Measurements from ENCODE around the gene GGTLC1. TPM values are rescaled to one million over a fixed set of nuclear protein-coding genes. Genes with fewer than 3 reads are reported as not detected.

Gene GGTLC1
- total and polyA plus RNA-seq, 4 donors = 4.2 to 98.4 (median 17.5) TPM

GRCh38 chr20:24006626-24007025, 18.0 kb upstream of the GGTLC1 start:
- no peaks in the 10 kb centered on the region for H3K9me3 ChIP-seq (ENCODE audit: control insufficient read depth in 4 of 4, insufficient read depth in 3 of 4, low read length in 3 of 4)
- no peak for TF ChIP-seq CTCF (IDR thresholded peaks at IDR 0.05; ENCODE audit: control extremely low read depth, extremely low read depth)
- ATAC-seq (ENCODE audit: insufficient read depth, low FRiP score) = no peak
- H3K27ac ChIP-seq (ENCODE audit: low read depth in 1 of 2, low read length in 1 of 2) = no peak overlapping the region
- no peak overlapping the region for H3K9ac ChIP-seq (ENCODE audit: insufficient read depth in 1 of 2, low read length in 2 of 2)
- H3K4me1 ChIP-seq (ENCODE audit: control insufficient read depth in 5 of 5, insufficient read depth in 5 of 5, low read length in 5 of 5) = no peaks in the 10 kb centered on the region
- peaks cover 0 to 5% (median 3%) of the 10 kb centered on the region in 3 donors for H3K27me3 ChIP-seq (ENCODE audit: control insufficient read depth in 3 of 3, insufficient read depth in 3 of 3, low read length in 2 of 3)
- no peak for DNase-seq
- 89 to 92% methylated on average over 7 of the region's 7 CpGs for WGBS, 2 donors
- H3K4me3 ChIP-seq = no peak overlapping the region
- no peaks in the 10 kb centered on the region for H3K36me3 ChIP-seq (ENCODE audit: control insufficient read depth in 4 of 4, insufficient read depth in 4 of 4, low read length in 4 of 4)

GRCh38 chr20:24004471-24004870, 15.9 kb upstream of the GGTLC1 start:
- 65 to 78% methylated on average over 9 of the region's 9 CpGs for WGBS, 2 donors
- no peak for ATAC-seq (ENCODE audit: insufficient read depth, low FRiP score)
- Histone ChIP-seq H3K9me3 (ENCODE audit: control insufficient read depth in 4 of 4, insufficient read depth in 3 of 4, low read length in 3 of 4) (no peaks in the 10 kb centered on the region), H3K4me3 (no peak overlapping the region), H3K27me3 (ENCODE audit: control insufficient read depth in 3 of 3, insufficient read depth in 3 of 3, low read length in 2 of 3) (peaks cover 0 to 5% (median 3%) of the 10 kb centered on the region in 3 donors), H3K27ac (ENCODE audit: low read depth in 1 of 2, low read length in 1 of 2) (no peak overlapping the region), H3K4me1 (ENCODE audit: control insufficient read depth in 5 of 5, insufficient read depth in 5 of 5, low read length in 5 of 5) (no peaks in the 10 kb centered on the region), H3K9ac (ENCODE audit: insufficient read depth in 1 of 2, low read length in 2 of 2) (no peak overlapping the region), H3K36me3 (ENCODE audit: control insufficient read depth in 4 of 4, insufficient read depth in 4 of 4, low read length in 4 of 4) (no peaks in the 10 kb centered on the region)
- DNase-seq = no peak
- no peak for TF ChIP-seq CTCF (IDR thresholded peaks at IDR 0.05; ENCODE audit: control extremely low read depth, extremely low read depth)

- Histone ChIP-seq H3K9ac (ENCODE audit: insufficient read depth in 1 of 2, low read length in 2 of 2) (no peak overlapping the region), H3K36me3 (ENCODE audit: control insufficient read depth in 4 of 4, insufficient read depth in 4 of 4, low read length in 4 of 4) (no peaks in the 10 kb centered on the region), H3K4me3 (no peak overlapping the region), H3K9me3 (ENCODE audit: control insufficient read depth in 4 of 4, insufficient read depth in 3 of 4, low read length in 3 of 4) (no peaks in the 10 kb centered on the region), H3K4me1 (ENCODE audit: control insufficient read depth in 5 of 5, insufficient read depth in 5 of 5, low read length in 5 of 5) (no peaks in the 10 kb centered on the region), H3K27me3 (ENCODE audit: control insufficient read depth in 3 of 3, insufficient read depth in 3 of 3, low read length in 2 of 3) (peaks cover 0 to 5% (median 3%) of the 10 kb centered on the region in 3 donors), H3K27ac (ENCODE audit: low read depth in 1 of 2, low read length in 1 of 2) (no peak overlapping the region)
- ATAC-seq (ENCODE audit: insufficient read depth, low FRiP score) (no peak), DNase-seq (no peak)
- 96 to 98% methylated on average over 13 of the region's 13 CpGs for WGBS, 2 donors
- TF ChIP-seq CTCF (IDR thresholded peaks at IDR 0.05; ENCODE audit: control extremely low read depth, extremely low read depth) = no peak
Measured at GRCh38 chr20:24002896-24003295, 14.3 kb upstream of the GGTLC1 start.

- Histone ChIP-seq H3K27ac (ENCODE audit: low read depth in 1 of 2, low read length in 1 of 2) (no peak overlapping the region), H3K4me3 (no peak overlapping the region), H3K36me3 (ENCODE audit: control insufficient read depth in 4 of 4, insufficient read depth in 4 of 4, low read length in 4 of 4) (no peaks in the 10 kb centered on the region), H3K9ac (ENCODE audit: insufficient read depth in 1 of 2, low read length in 2 of 2) (no peak overlapping the region), H3K27me3 (ENCODE audit: control insufficient read depth in 3 of 3, insufficient read depth in 3 of 3, low read length in 2 of 3) (peaks cover 0 to 5% (median 3%) of the 10 kb centered on the region in 3 donors), H3K9me3 (ENCODE audit: control insufficient read depth in 4 of 4, insufficient read depth in 3 of 4, low read length in 3 of 4) (no peaks in the 10 kb centered on the region), H3K4me1 (ENCODE audit: control insufficient read depth in 5 of 5, insufficient read depth in 5 of 5, low read length in 5 of 5) (no peaks in the 10 kb centered on the region)
- no peak for TF ChIP-seq CTCF (IDR thresholded peaks at IDR 0.05; ENCODE audit: control extremely low read depth, extremely low read depth)
- DNase-seq (no peak), ATAC-seq (ENCODE audit: insufficient read depth, low FRiP score) (no peak)
- 86 to 87% methylated on average over 7 of the region's 7 CpGs for WGBS, 2 donors
Measured at GRCh38 chr20:24001712-24002405, 13.3 kb upstream of the GGTLC1 start.

Data from lung (tissue), 12 donors.